Muscle layer of duodenum (tissue), 2 donors: ENCODE results near the gene FAM47E.

Experiments used
- H3K27ac ChIP-seq: one replicate; pipeline ENCODE4 v1.7.0; 2013; ENCODE audit warnings: mild to moderate bottlenecking, low read length
- H3K27me3 ChIP-seq: one replicate; pipeline ENCODE4 v1.7.0; 2013; ENCODE audit warnings: low read depth, mild to moderate bottlenecking, control low read depth, low read length
- H3K36me3 ChIP-seq, 2 donors: one replicate each; pipeline ENCODE4 v1.7.0; 2013; ENCODE audit warnings: low read length in 2 of 2, control low read depth in 1 of 2, mild to moderate bottlenecking in 1 of 2; ENCODE audit not compliant: insufficient read depth in 2 of 2, control insufficient read depth in 1 of 2
- H3K4me1 ChIP-seq, 2 donors: one replicate each; pipeline ENCODE4 v1.7.0; 2013; ENCODE audit warnings: low read length in 2 of 2, mild to moderate bottlenecking in 2 of 2, control low read depth in 1 of 2, moderate library complexity in 1 of 2; ENCODE audit not compliant: insufficient read depth in 2 of 2, control insufficient read depth in 1 of 2
- H3K4me3 ChIP-seq, 2 donors: one replicate each; pipeline ENCODE4 v1.7.0; 2013; ENCODE audit warnings: low read length in 2 of 2, low read depth in 1 of 2, mild to moderate bottlenecking in 1 of 2
- H3K9me3 ChIP-seq, 2 donors: one replicate each; pipeline ENCODE4 v1.7.0; 2013; ENCODE audit warnings: low read length in 2 of 2, control low read depth in 1 of 2, mild to moderate bottlenecking in 1 of 2; ENCODE audit not compliant: control insufficient read depth in 1 of 2
- donor health status: healthy.

FAM47E gene

GRCh38 chr4:76305033-76305687 is 53.6 kb downstream of the FAM47E start:
- peaks cover under 1 to 2% of the 10 kb centered on the region in 2 donors for H3K36me3 ChIP-seq
- no peaks in the 10 kb centered on the region for H3K9me3 ChIP-seq
- peak overlapping the region; percentile 72 for H3K27ac ChIP-seq
- H3K27me3 ChIP-seq, result no peaks in the 10 kb centered on the region
- H3K4me3 ChIP-seq, result peak overlapping the region; percentile 78 to 91
- H3K4me1 ChIP-seq, result peaks cover 15 to 17% of the 10 kb centered on the region in 2 donors

- H3K4me1 ChIP-seq, result peaks cover 15 to 17% of the 10 kb centered on the region in 2 donors
- peak within 1 kb of the TSS; percentile 78 to 91 for H3K4me3 ChIP-seq
- H3K36me3 ChIP-seq, result peaks cover 8% of the 10 kb centered on the region in 2 donors
- H3K9me3 ChIP-seq, result no peaks in the 10 kb centered on the region
- peak within 1 kb of the TSS; percentile 73 for H3K27ac ChIP-seq
- no peaks in the 10 kb centered on the region for H3K27me3 ChIP-seq
These were observed 54.7 kb downstream of the FAM47E start, which contains the start of gene STBD1 for GRCh38 chr4:76305971-76306881. Gene STBD1 (plus strand): TSS chr4:76306733. CDS start chr4:76306770, 37 bp downstream.

- peaks cover 15 to 17% of the 10 kb centered on the region in 2 donors for H3K4me1 ChIP-seq
- peak overlapping the region; percentile 78 to 91 for H3K4me3 ChIP-seq
- no peaks in the 10 kb centered on the region for H3K9me3 ChIP-seq
- H3K36me3 ChIP-seq, result peaks cover 8% of the 10 kb centered on the region in 2 donors
- no peaks in the 10 kb centered on the region for H3K27me3 ChIP-seq
- peak overlapping the region; percentile 73 for H3K27ac ChIP-seq
These were observed 55.5 kb downstream of the FAM47E start for GRCh38 chr4:76306882-76307659.

- peaks cover 15 to 17% of the 10 kb centered on the region in 2 donors for H3K4me1 ChIP-seq
- peak overlapping the region; percentile 42 for H3K27ac ChIP-seq
- no peaks in the 10 kb centered on the region for H3K9me3 ChIP-seq
- H3K27me3 ChIP-seq, result no peaks in the 10 kb centered on the region
- peak overlapping the region; percentile 78 to 91 for H3K4me3 ChIP-seq
- peaks cover 8% of the 10 kb centered on the region in 2 donors for H3K36me3 ChIP-seq
These were observed 56.1 kb downstream of the FAM47E start for GRCh38 chr4:76307660-76308014.

GRCh38 chr4:76308548-76308947 is 57.0 kb downstream of the FAM47E start:
- Histone ChIP-seq H3K27ac (no peak overlapping the region), H3K27me3 (no peaks in the 10 kb centered on the region), H3K4me3 (peak overlapping the region; percentile 31 to 91), H3K36me3 (peaks cover 8% of the 10 kb centered on the region in 2 donors), H3K9me3 (no peaks in the 10 kb centered on the region), H3K4me1 (peaks cover 15 to 17% of the 10 kb centered on the region in 2 donors)

GRCh38 chr4:76309939-76310550 is 58.5 kb downstream of the FAM47E start:
- H3K27me3 ChIP-seq, result no peaks in the 10 kb centered on the region
- no peaks in the 10 kb centered on the region for H3K9me3 ChIP-seq
- peaks cover 8% of the 10 kb centered on the region in 2 donors for H3K36me3 ChIP-seq
- no peak overlapping the region for H3K4me3 ChIP-seq
- peaks cover 13 to 17% of the 10 kb centered on the region in 2 donors for H3K4me1 ChIP-seq
- no peak overlapping the region for H3K27ac ChIP-seq

GRCh38 chr4:76310683-76311082 is 59.2 kb downstream of the FAM47E start:
- Histone ChIP-seq H3K4me3 (no peak overlapping the region), H3K9me3 (no peaks in the 10 kb centered on the region), H3K27me3 (no peaks in the 10 kb centered on the region), H3K27ac (no peak overlapping the region), H3K36me3 (peaks cover 8% of the 10 kb centered on the region in 2 donors), H3K4me1 (peaks cover 8 to 12% of the 10 kb centered on the region in 2 donors)

- no peaks in the 10 kb centered on the region for H3K9me3 ChIP-seq
- H3K27ac ChIP-seq, result no peak overlapping the region
- no peaks in the 10 kb centered on the region for H3K27me3 ChIP-seq
- H3K4me1 ChIP-seq, result peaks cover 8 to 11% of the 10 kb centered on the region in 2 donors
- H3K4me3 ChIP-seq, result no peak overlapping the region
- H3K36me3 ChIP-seq, result peaks cover 8% of the 10 kb centered on the region in 2 donors
These were observed 60.4 kb downstream of the FAM47E start for GRCh38 chr4:76311896-76312331.

GRCh38 chr4:76312457-76312856 is 60.9 kb downstream of the FAM47E start:
- Histone ChIP-seq H3K9me3 (no peaks in the 10 kb centered on the region), H3K36me3 (peaks cover 8% of the 10 kb centered on the region in 2 donors), H3K4me1 (peaks cover 8% of the 10 kb centered on the region in 2 donors), H3K4me3 (no peak overlapping the region), H3K27me3 (no peaks in the 10 kb centered on the region), H3K27ac (no peak overlapping the region)

GRCh38 chr4:76313547-76313946 is 62.0 kb downstream of the FAM47E start:
- no peak overlapping the region for H3K27ac ChIP-seq
- no peak overlapping the region for H3K4me3 ChIP-seq
- H3K4me1 ChIP-seq, result peaks cover 2 to 3% of the 10 kb centered on the region in 2 donors
- peaks cover 8% of the 10 kb centered on the region in 2 donors for H3K36me3 ChIP-seq
- H3K9me3 ChIP-seq, result no peaks in the 10 kb centered on the region
- no peaks in the 10 kb centered on the region for H3K27me3 ChIP-seq
